PFSK-1 (cell line): ENCODE data around the gene SCYL3.

Source experiments
- POLR2AphosphoS5 ChIP-seq: IDR thresholded peaks from 2 replicates; pipeline ENCODE4 v1.6.1; 2012; ENCODE audit warnings: low read depth, mild to moderate bottlenecking, control low read depth, low read length, moderate library complexity
- SIN3A ChIP-seq: IDR thresholded peaks from 2 replicates; pipeline ENCODE4 v1.6.1; 2012; ENCODE audit warnings: mild to moderate bottlenecking, low read length, moderate library complexity, borderline replicate concordance; ENCODE audit not compliant: insufficient read depth
- TAF1 ChIP-seq: IDR thresholded peaks from 2 replicates; pipeline ENCODE4 v1.6.1; 2012; ENCODE audit warnings: low read length, control low read depth, borderline replicate concordance; ENCODE audit not compliant: insufficient read depth
- TF ChIP-seq, protein P1 (sequence below), 2 experiments: IDR thresholded peaks; 2 replicates each; pipeline versions ENCODE4 v1.6.1 to v1.8.0; 2011 to 2012; ENCODE audit warnings: low read depth in 2 of 2, low read length in 2 of 2, control low read depth in 1 of 2, inconsistent platforms in 1 of 2, mild to moderate bottlenecking in 1 of 2, moderate library complexity in 1 of 2; ENCODE audit not compliant: insufficient read depth in 1 of 2

DNA sequence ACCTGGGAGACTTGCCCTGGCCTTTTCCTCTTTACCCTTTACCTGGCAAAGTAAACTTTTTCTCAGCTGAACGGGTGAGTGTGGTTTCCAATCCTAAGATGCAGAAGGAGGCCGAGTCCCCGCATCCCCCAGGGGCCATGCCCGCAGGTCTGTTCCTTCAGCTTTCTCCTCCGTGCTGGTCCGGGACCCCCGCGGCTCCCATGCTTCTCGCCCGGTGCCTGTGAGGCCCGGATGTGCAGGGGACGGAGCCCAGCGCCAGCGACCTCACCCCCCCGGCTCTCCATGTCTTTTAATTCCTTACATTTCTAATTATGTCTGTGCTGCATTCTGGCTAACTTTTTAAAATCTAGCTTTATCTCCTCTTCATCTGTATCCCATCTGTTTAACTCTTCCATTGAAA, 21.5 kb upstream of the SCYL3 start:
- TF ChIP-seq TAF1 (no peak), POLR2AphosphoS5 (no peak), SIN3A (no peak)
- TF ChIP-seq, protein P1, sequence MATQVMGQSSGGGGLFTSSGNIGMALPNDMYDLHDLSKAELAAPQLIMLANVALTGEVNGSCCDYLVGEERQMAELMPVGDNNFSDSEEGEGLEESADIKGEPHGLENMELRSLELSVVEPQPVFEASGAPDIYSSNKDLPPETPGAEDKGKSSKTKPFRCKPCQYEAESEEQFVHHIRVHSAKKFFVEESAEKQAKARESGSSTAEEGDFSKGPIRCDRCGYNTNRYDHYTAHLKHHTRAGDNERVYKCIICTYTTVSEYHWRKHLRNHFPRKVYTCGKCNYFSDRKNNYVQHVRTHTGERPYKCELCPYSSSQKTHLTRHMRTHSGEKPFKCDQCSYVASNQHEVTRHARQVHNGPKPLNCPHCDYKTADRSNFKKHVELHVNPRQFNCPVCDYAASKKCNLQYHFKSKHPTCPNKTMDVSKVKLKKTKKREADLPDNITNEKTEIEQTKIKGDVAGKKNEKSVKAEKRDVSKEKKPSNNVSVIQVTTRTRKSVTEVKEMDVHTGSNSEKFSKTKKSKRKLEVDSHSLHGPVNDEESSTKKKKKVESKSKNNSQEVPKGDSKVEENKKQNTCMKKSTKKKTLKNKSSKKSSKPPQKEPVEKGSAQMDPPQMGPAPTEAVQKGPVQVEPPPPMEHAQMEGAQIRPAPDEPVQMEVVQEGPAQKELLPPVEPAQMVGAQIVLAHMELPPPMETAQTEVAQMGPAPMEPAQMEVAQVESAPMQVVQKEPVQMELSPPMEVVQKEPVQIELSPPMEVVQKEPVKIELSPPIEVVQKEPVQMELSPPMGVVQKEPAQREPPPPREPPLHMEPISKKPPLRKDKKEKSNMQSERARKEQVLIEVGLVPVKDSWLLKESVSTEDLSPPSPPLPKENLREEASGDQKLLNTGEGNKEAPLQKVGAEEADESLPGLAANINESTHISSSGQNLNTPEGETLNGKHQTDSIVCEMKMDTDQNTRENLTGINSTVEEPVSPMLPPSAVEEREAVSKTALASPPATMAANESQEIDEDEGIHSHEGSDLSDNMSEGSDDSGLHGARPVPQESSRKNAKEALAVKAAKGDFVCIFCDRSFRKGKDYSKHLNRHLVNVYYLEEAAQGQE (IDR thresholded peaks at IDR 0.05; ENCODE audit: insufficient read depth in 1 of 2, low read depth in 2 of 2, low read length in 2 of 2) = no peak
